ENCODE measurements around the gene ADK. TPM values are rescaled to one million over a fixed set of nuclear protein-coding genes. Genes with fewer than 3 reads are reported as not detected.
"Not testable (repeated sequence)": the region's sequence is repeated elsewhere in the genome, so short reads cannot be mapped to it uniquely, and the experiment has no call there.

The ADK gene
- total RNA-seq, 1 donor from 2014 or later: 62.0 TPM

DNA sequence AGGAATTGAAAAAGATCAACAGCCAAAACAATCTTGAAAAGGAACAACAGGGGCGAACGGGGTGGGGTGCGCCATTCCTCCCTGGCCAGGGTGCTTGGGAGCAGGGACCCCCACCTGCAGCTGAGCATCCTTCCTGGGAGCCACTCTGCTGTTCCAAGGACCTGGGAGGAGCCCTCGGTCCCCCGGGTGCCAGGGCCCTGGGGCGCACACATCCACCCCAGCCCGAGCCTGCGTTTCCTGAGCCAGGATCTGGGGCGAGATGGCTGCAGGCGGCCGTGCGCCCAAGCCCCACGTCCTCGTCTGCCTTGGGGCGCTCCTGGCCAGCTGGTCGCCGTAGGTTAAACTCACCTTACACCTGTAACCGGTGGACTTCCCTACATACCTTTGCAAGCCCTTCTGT, 11.0 kb upstream of the ADK start:
- DNase-seq (ENCODE audit: low read depth) (no peak), FAIRE-seq (no peak)
- H3K27me3 ChIP-seq (ENCODE audit: insufficient read depth, low read length): no peaks in the 10 kb centered on the region
- no peaks in the 10 kb centered on the region for H3K9me3 ChIP-seq (ENCODE audit: insufficient read depth, low read depth, low read length)
- H3K4me3 Mint-ChIP-seq (ENCODE audit: unreplicated experiment): no peak overlapping the region
- H4K20me1 ChIP-seq (ENCODE audit: insufficient read depth, low read length): peaks cover 48% of the 10 kb centered on the region
- no peaks in the 10 kb centered on the region for H3K9me3 Mint-ChIP-seq (ENCODE audit: unreplicated experiment)
- no peak overlapping the region for H3K9ac ChIP-seq (ENCODE audit: low read length)
- H3K4me1 ChIP-seq (ENCODE audit: insufficient read depth, low read length): no peaks in the 10 kb centered on the region
- H3K27me3 Mint-ChIP-seq (ENCODE audit: low read depth, unreplicated experiment): no peaks in the 10 kb centered on the region
- peaks cover 2% of the 10 kb centered on the region for H3K36me3 Mint-ChIP-seq (ENCODE audit: low read depth, unreplicated experiment)
- peaks cover 51% of the 10 kb centered on the region for H3K79me2 ChIP-seq (ENCODE audit: insufficient read depth, low read length)
- H3K27ac Mint-ChIP-seq (ENCODE audit: unreplicated experiment): no peak overlapping the region
- H3K36me3 ChIP-seq (ENCODE audit: insufficient read depth, low read length): peaks cover 22% of the 10 kb centered on the region
- H3K4me2 ChIP-seq (ENCODE audit: low read length): no peak overlapping the region
- H3K27ac ChIP-seq (ENCODE audit: low read depth, low read length): no peak overlapping the region
- H3K4me3 ChIP-seq (ENCODE audit: insufficient read depth, low read depth, low read length): no peak overlapping the region
- H2AFZ ChIP-seq (ENCODE audit: low read depth, low read length): no peak overlapping the region
- H3K4me1 Mint-ChIP-seq (ENCODE audit: low read depth, unreplicated experiment): peaks cover under 1% of the 10 kb centered on the region
- TF ChIP-seq, protein P1, sequence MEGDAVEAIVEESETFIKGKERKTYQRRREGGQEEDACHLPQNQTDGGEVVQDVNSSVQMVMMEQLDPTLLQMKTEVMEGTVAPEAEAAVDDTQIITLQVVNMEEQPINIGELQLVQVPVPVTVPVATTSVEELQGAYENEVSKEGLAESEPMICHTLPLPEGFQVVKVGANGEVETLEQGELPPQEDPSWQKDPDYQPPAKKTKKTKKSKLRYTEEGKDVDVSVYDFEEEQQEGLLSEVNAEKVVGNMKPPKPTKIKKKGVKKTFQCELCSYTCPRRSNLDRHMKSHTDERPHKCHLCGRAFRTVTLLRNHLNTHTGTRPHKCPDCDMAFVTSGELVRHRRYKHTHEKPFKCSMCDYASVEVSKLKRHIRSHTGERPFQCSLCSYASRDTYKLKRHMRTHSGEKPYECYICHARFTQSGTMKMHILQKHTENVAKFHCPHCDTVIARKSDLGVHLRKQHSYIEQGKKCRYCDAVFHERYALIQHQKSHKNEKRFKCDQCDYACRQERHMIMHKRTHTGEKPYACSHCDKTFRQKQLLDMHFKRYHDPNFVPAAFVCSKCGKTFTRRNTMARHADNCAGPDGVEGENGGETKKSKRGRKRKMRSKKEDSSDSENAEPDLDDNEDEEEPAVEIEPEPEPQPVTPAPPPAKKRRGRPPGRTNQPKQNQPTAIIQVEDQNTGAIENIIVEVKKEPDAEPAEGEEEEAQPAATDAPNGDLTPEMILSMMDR (IDR thresholded peaks at IDR 0.05; ENCODE audit: insufficient read depth, low read depth, low read length): no peak
- TF ChIP-seq EZH2 (IDR thresholded peaks at IDR 0.05; ENCODE audit: insufficient read depth, low read length): no peak

DNA sequence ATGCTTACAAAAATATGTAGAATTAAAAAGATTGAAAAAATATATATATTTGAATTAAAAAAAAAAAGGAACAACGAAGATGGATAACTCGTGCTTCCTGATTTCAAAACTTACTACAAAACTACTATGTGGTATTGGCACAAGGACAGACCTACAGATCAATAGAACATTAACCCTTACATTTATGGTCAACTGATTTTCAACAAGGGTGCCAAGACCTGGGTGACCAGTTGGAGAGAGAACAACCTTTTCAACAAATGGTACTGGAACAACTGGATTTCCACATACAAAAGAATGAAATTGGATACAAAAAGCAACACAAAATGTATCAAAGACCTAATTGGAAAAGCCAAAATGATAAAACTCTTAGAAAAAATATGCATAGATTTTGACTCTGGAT, 10.5 kb upstream of the ADK start:
- H4K20me1 ChIP-seq (ENCODE audit: insufficient read depth, low read length): peaks cover 53% of the 10 kb centered on the region
- H2AFZ ChIP-seq (ENCODE audit: low read depth, low read length): no peak overlapping the region
- TF ChIP-seq, protein P1 (IDR thresholded peaks at IDR 0.05; ENCODE audit: insufficient read depth, low read depth, low read length): no peak
- no peak for TF ChIP-seq EZH2 (IDR thresholded peaks at IDR 0.05; ENCODE audit: insufficient read depth, low read length)
- DNase-seq (ENCODE audit: low read depth): no peak
- H3K27ac ChIP-seq (ENCODE audit: low read depth, low read length): no peak overlapping the region
- H3K4me1 ChIP-seq (ENCODE audit: insufficient read depth, low read length): peaks cover 4% of the 10 kb centered on the region
- H3K27me3 ChIP-seq (ENCODE audit: insufficient read depth, low read length): no peaks in the 10 kb centered on the region
- Mint-ChIP-seq H3K9me3 (ENCODE audit: unreplicated experiment) (no peaks in the 10 kb centered on the region), H3K4me3 (ENCODE audit: unreplicated experiment) (no peak overlapping the region), H3K27me3 (ENCODE audit: low read depth, unreplicated experiment) (no peaks in the 10 kb centered on the region), H3K27ac (ENCODE audit: unreplicated experiment) (no peak overlapping the region), H3K36me3 (ENCODE audit: low read depth, unreplicated experiment) (peaks cover 2% of the 10 kb centered on the region), H3K4me1 (ENCODE audit: low read depth, unreplicated experiment) (peaks cover 3% of the 10 kb centered on the region)
- H3K9me3 ChIP-seq (ENCODE audit: insufficient read depth, low read depth, low read length): no peaks in the 10 kb centered on the region
- peaks cover 51% of the 10 kb centered on the region for H3K79me2 ChIP-seq (ENCODE audit: insufficient read depth, low read length)
- H3K9ac ChIP-seq (ENCODE audit: low read length): no peak overlapping the region
- no peak overlapping the region for H3K4me3 ChIP-seq (ENCODE audit: insufficient read depth, low read depth, low read length)
- no peak for FAIRE-seq
- no peak overlapping the region for H3K4me2 ChIP-seq (ENCODE audit: low read length)
- H3K36me3 ChIP-seq (ENCODE audit: insufficient read depth, low read length): peaks cover 20% of the 10 kb centered on the region

DNA sequence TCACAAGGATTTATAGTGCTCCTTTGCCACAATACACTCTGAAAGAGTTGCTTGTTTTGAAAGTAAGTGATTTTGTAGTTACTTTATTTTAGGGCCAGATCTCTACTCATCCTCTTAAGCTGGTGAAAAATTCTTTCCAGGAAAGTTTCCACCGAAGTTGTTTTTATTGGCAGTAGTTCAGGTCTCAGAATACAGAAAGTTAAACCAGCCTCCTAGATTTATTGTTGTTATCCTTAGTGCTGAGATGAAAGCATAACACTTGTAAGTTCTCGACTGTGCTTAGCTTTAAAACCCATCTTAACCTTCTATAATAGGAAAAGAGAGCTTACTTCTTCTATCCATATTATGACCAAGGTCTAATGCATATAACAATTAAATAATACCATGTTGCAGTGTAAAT, 5.9 kb upstream of the ADK start:
- peaks cover 75% of the 10 kb centered on the region for H3K79me2 ChIP-seq (ENCODE audit: insufficient read depth, low read length)

DNA sequence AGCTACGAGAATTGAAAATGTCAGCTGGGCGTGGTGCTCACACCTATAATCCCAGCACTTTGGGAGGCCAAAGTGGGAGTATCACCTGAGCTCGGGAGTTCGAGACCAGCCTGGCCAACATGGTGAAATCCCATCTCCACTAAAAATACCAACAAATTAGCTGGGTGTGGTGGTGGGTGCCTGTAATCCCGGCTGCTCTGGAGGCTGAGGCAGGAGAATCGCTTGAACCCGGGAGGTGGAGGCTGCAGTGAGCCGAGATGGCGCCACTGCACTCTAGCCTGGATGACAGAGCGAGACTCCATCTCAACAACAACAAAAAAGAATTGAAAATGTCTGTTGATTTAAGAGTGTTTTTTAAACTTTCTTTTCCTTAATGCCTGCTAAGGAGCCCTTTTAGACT, 4.0 kb upstream of the ADK start:
- H3K27ac Mint-ChIP-seq (ENCODE audit: unreplicated experiment); H2AFZ ChIP-seq (ENCODE audit: low read depth, low read length); H3K9ac ChIP-seq (ENCODE audit: low read length); FAIRE-seq; H3K4me3 Mint-ChIP-seq (ENCODE audit: unreplicated experiment); DNase-seq (ENCODE audit: low read depth); H3K4me2 ChIP-seq (ENCODE audit: low read length); H3K9me3 ChIP-seq (ENCODE audit: insufficient read depth, low read depth, low read length); H3K27ac ChIP-seq (ENCODE audit: low read depth, low read length); H3K27me3 ChIP-seq (ENCODE audit: insufficient read depth, low read length); H3K9me3 Mint-ChIP-seq (ENCODE audit: unreplicated experiment); H3K4me1 Mint-ChIP-seq (ENCODE audit: low read depth, unreplicated experiment); H3K36me3 ChIP-seq (ENCODE audit: insufficient read depth, low read length); H3K36me3 Mint-ChIP-seq (ENCODE audit: low read depth, unreplicated experiment); H3K4me3 ChIP-seq (ENCODE audit: insufficient read depth, low read depth, low read length); H3K27me3 Mint-ChIP-seq (ENCODE audit: low read depth, unreplicated experiment): not testable (repeated sequence)
- Histone ChIP-seq H3K4me1 (ENCODE audit: insufficient read depth, low read length) (peaks cover 13% of the 10 kb centered on the region), H3K79me2 (ENCODE audit: insufficient read depth, low read length) (peaks cover 69% of the 10 kb centered on the region), H4K20me1 (ENCODE audit: insufficient read depth, low read length) (peaks cover 61% of the 10 kb centered on the region)

More for the DNA sequence above, 5.9 kb upstream of the ADK start:
- Histone ChIP-seq H3K4me3 (ENCODE audit: insufficient read depth, low read depth, low read length) (no peak overlapping the region), H3K9ac (ENCODE audit: low read length) (no peak overlapping the region), H3K36me3 (ENCODE audit: insufficient read depth, low read length) (no peaks in the 10 kb centered on the region), H2AFZ (ENCODE audit: low read depth, low read length) (no peak overlapping the region), H3K4me2 (ENCODE audit: low read length) (peak overlapping the region; percentile 13), H3K4me1 (ENCODE audit: insufficient read depth, low read length) (peaks cover 13% of the 10 kb centered on the region), H4K20me1 (ENCODE audit: insufficient read depth, low read length) (peaks cover 66% of the 10 kb centered on the region), H3K27ac (ENCODE audit: low read depth, low read length) (no peak overlapping the region), H3K27me3 (ENCODE audit: insufficient read depth, low read length) (no peaks in the 10 kb centered on the region), H3K9me3 (ENCODE audit: insufficient read depth, low read depth, low read length) (no peaks in the 10 kb centered on the region)
- DNase-seq (ENCODE audit: low read depth) (peak; percentile 77), FAIRE-seq (peak; percentile 39)
- Mint-ChIP-seq H3K27me3 (ENCODE audit: low read depth, unreplicated experiment) (no peaks in the 10 kb centered on the region), H3K36me3 (ENCODE audit: low read depth, unreplicated experiment) (peaks cover 7% of the 10 kb centered on the region), H3K4me1 (ENCODE audit: low read depth, unreplicated experiment) (peaks cover 8% of the 10 kb centered on the region), H3K4me3 (ENCODE audit: unreplicated experiment) (no peak overlapping the region), H3K9me3 (ENCODE audit: unreplicated experiment) (no peaks in the 10 kb centered on the region), H3K27ac (ENCODE audit: unreplicated experiment) (no peak overlapping the region)
- TF ChIP-seq, protein P1 (IDR thresholded peaks at IDR 0.05; ENCODE audit: insufficient read depth, low read depth, low read length): no peak
- no peak for TF ChIP-seq EZH2 (IDR thresholded peaks at IDR 0.05; ENCODE audit: insufficient read depth, low read length)
